Measurements from ENCODE around the gene RNF213.

- TF ChIP-seq JUND (IDR thresholded peaks at IDR 0.05) (no peak), SP1 (IDR thresholded peaks at IDR 0.05) (no peak), CTCF (IDR thresholded peaks at IDR 0.05; ENCODE audit: low read depth, low read length, missing input control) (no peak), EGR1 (IDR thresholded peaks at IDR 0.05; ENCODE audit: low read depth in 2 of 2) (no peak), ZBTB33 (IDR thresholded peaks at IDR 0.05) (no peak), TAF1 (conservative IDR thresholded peaks at IDR 0.05) (no peak), RXRA (IDR thresholded peaks at IDR 0.05) (no peak), REST (IDR thresholded peaks at IDR 0.05) (no peak), GABPA (IDR thresholded peaks at IDR 0.05 in 1 of 2, conservative IDR thresholded peaks at IDR 0.05 in 1 of 2) (no peak)
Measured at GRCh38 chr17:80243526-80244433, 16.9 kb upstream of the RNF213 start.

Measured in liver (tissue), 3 donors.